Measurements from ENCODE around the gene ZNF74.

The ZNF74 gene

DNA sequence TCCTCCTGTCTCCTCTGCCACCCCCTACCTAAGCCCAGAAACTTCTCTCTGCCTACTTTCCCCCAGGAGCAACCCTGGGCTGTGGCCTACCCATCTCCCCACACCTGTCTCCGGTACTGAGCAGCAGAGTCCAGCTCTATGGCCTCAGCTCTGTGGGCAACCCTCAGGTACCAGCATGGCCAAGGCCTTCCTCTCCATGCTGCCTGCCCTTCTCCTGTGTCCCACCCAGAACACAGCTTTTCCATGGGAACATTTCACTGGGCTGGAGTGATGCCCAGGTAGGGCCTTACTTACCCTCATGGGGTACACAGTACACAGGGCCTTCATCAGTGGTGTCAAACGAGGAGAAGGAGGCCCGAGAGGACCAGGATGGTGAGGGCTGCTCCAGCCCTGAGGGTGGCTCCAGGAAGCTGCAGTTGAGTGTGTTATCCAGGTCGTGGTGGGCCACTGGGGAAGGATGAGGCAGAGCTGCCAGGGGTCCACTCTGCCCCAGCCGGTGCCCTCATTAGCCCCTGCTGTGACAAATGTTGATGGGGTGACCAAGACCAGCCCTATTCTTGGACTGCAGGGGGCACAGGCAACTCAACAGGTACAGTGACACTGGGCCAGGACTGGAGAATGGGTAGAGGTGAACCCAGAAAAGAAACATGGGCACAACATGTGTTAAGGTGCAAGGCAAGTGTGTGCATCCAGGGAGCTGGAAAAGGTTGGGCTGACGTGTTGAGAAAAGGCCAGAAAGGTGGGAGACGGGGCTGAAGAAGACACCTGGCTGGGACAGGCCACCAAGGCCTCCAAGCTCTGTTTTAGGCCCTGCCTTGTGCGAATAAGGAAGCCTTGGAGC, 33.4 kb downstream of the ZNF74 start:
- Histone ChIP-seq H3K9ac (no peak overlapping the region), H3K4me2 (no peak overlapping the region), H3K4me3 (no peak overlapping the region), H3K27ac (no peak overlapping the region), H4K20me1 (peaks cover 0 to 35% (median 14%) of the 10 kb centered on the region in 11 experiments; a peak in 15 of 22 replicates), H3K4me1 (peaks cover 50 to 66% (median 60%) of the 10 kb centered on the region in 10 experiments), H3K36me3 (no peaks in the 10 kb centered on the region), H3K27me3 (peaks cover 78 to 88% (median 82%) of the 10 kb centered on the region in 11 experiments), H3K9me3 (replicated peaks in 1 of 11) (peaks cover 0 to 16% (median 0%) of the 10 kb centered on the region in 11 experiments; a peak in 3 of 22 replicates)
- TF ChIP-seq Cebpa-rat (IDR thresholded peaks at IDR 0.05): no peak

DNA sequence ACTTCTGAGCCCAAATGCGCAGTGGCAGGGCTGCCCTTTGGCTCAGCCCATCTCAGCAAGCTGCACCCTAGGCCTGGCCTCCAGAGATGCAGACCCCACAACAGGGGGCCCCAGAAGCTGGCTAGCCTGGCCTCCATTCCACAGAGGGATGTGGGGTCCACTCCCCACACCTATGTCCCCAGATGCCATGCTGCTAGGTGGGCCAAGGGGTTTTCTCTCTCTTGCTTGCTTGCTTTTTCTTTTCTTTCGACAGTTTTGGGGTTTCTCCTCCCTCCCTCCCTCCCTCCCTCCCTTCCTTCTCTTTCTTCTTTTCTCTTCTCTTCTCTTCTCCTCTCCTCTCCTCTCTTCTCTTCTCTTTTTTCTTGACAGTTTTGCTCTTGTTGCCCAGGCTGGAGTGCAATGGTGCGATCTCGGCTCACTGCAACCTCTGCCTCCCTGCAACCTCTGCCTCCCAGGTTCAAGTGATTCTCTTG, 34.0 kb downstream of the ZNF74 start:
- Histone ChIP-seq H3K36me3 (no peaks in the 10 kb centered on the region), H4K20me1 (peaks cover 0 to 38% (median 14%) of the 10 kb centered on the region in 11 experiments; a peak in 15 of 22 replicates), H3K9me3 (replicated peaks in 1 of 11) (peaks cover 0 to 16% (median 0%) of the 10 kb centered on the region in 11 experiments; a peak in 3 of 22 replicates), H3K4me3 (no peak overlapping the region), H3K4me2 (no peak overlapping the region), H3K27me3 (peaks cover 84 to 95% (median 88%) of the 10 kb centered on the region in 11 experiments), H3K27ac (no peak overlapping the region), H3K9ac (no peak overlapping the region), H3K4me1 (peaks cover 43 to 65% (median 57%) of the 10 kb centered on the region in 10 experiments)
- TF ChIP-seq Cebpa-rat (IDR thresholded peaks at IDR 0.05): no peak

DNA sequence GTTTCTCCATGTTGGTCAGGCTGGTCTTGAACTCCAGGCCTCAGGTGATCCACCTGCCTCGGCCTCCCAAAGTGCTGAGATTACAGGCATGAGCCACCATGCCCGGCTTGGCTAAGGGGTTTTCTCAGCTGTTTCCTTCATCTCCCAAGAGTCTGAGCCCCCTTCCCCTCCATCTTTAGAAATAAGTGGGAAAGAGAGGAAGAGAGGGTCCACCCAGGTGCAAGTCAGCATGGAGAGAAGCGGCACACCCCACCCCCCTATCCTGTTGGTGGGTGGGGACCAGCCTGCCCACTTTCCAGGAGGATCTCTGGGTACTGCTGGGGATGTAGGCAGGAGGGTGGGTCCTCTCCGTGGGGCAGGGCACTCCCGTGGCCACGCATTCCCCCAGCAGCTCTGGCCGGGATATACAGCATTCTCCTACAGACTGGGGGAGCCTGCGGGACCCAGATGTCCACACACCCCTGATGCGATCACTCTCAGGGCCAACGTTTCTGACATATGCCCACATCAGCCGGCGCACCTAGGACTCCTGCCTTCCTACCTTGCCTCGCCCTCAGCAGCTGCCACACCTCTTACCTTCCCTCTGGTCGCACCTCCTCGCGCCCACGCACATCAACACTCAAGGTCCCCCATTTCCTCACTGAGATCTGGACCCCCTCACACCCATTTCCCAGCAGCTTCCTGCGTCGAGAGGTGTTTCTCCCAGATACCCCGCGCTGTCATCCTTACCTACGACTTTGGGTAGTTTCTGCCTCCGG, 34.7 kb downstream of the ZNF74 start:
- peak overlapping the region in 2 of 11 experiments; percentile 51 to 56; a peak in 4 of 22 replicates for H3K9ac ChIP-seq
- peaks cover 0 to 16% (median 0%) of the 10 kb centered on the region in 11 experiments; a peak in 3 of 22 replicates for H3K9me3 ChIP-seq (replicated peaks in 1 of 11)
- H3K36me3 ChIP-seq: no peaks in the 10 kb centered on the region
- H3K27ac ChIP-seq: no peak overlapping the region
- no peak for TF ChIP-seq Cebpa-rat (IDR thresholded peaks at IDR 0.05)
- peak overlapping the region; percentile 49 to 74 (median 61); a peak in 16 of 20 replicates for H3K4me3 ChIP-seq
- peaks cover 91 to 98% (median 95%) of the 10 kb centered on the region in 11 experiments for H3K27me3 ChIP-seq
- peak overlapping the region; percentile 84 to 98 (median 96) for H3K4me2 ChIP-seq
- peaks cover 0 to 45% (median 14%) of the 10 kb centered on the region in 11 experiments; a peak in 15 of 22 replicates for H4K20me1 ChIP-seq
- H3K4me1 ChIP-seq: peaks cover 36 to 58% (median 50%) of the 10 kb centered on the region in 10 experiments

GRCh38 chr22:20429254-20430100, 35.5 kb downstream of the ZNF74 start:
- H3K9me3 ChIP-seq (replicated peaks in 1 of 11): peaks cover 0 to 16% (median 0%) of the 10 kb centered on the region in 11 experiments; a peak in 3 of 22 replicates
- H3K27me3 ChIP-seq: peaks cover 95 to 98% (median 96%) of the 10 kb centered on the region in 11 experiments
- TF ChIP-seq Cebpa-rat (IDR thresholded peaks at IDR 0.05): peak in 8 of 11 experiments; percentile 48 to 89 (median 69); a peak in 13 of 22 replicates
- peaks cover 28 to 50% (median 42%) of the 10 kb centered on the region in 10 experiments for H3K4me1 ChIP-seq
- H3K9ac ChIP-seq: peak overlapping the region in 9 of 11 experiments; percentile 26 to 72 (median 63); a peak in 16 of 22 replicates
- H4K20me1 ChIP-seq: peaks cover 0 to 53% (median 18%) of the 10 kb centered on the region in 11 experiments; a peak in 16 of 22 replicates
- H3K36me3 ChIP-seq: no peaks in the 10 kb centered on the region
- H3K27ac ChIP-seq: 0 out of 22 replicates have a peak overlapping the region, but pooled peaks of 1 of the 11 experiments have one; percentile 35
- H3K4me2 ChIP-seq: peak overlapping the region; percentile 84 to 98 (median 96)
- H3K4me3 ChIP-seq: peak overlapping the region; percentile 49 to 74 (median 61)

GRCh38 chr22:20430101-20430719, 36.3 kb downstream of the ZNF74 start:
- Histone ChIP-seq H3K4me1 (peaks cover 25 to 43% (median 38%) of the 10 kb centered on the region in 10 experiments; a peak in 19 of 20 replicates), H3K4me3 (peak overlapping the region; percentile 49 to 74 (median 61); a peak in 18 of 20 replicates), H3K36me3 (no peaks in the 10 kb centered on the region), H3K27me3 (peaks cover 95 to 98% (median 96%) of the 10 kb centered on the region in 11 experiments), H4K20me1 (peaks cover 0 to 60% (median 21%) of the 10 kb centered on the region in 11 experiments; a peak in 17 of 22 replicates), H3K27ac (no peak overlapping the region), H3K9ac (peak overlapping the region in 4 of 11 experiments; percentile 63 to 66 (median 65); a peak in 3 of 22 replicates), H3K4me2 (peak overlapping the region; percentile 84 to 98 (median 96)), H3K9me3 (replicated peaks in 1 of 11) (peaks cover 0 to 9% (median 0%) of the 10 kb centered on the region in 11 experiments; a peak in 3 of 22 replicates)
- TF ChIP-seq Cebpa-rat (IDR thresholded peaks at IDR 0.05): no peak; a peak in 2 of 22 replicates

DNA sequence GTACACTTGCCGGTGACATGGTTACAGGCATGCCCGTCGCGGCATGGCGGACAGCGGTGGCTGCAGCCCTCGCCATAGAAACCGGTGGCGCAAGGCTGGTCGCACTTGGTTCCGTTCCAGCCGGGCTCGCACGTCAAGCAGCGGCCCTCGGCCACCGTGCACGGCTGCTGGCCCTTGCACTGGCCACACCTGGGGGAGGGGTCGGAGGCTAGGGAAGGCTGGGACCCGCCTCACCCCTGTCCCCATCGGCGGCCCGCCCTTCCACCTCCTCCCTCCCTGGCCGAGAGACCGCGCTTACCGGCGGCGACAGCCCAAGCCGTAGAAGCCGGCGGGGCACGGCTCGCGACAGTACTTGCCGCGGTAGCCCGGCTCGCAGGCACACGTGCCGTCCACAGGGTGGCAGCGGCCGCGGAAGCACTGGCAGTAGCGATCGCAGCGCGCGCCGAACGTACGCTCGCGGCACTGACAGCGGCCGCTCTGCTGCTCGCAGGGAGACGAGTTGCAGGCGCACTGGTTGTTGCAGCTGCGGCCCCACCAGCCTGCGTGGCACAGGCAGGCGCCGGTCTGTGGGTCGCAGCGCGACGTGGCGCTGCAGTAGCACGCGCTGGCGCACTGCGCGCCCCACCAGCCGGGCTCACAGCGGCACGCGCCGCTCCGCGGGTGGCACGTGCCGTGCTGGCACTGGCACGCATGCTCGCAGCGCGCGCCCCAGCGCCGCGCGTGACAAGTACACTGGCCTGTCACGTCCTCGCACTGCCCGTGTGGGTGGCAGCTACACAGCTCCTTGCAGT, 37.0 kb downstream of the ZNF74 start:
- Histone ChIP-seq H3K27ac (no peak overlapping the region), H3K9me3 (replicated peaks in 1 of 11) (0 out of 22 replicates have a peak, but pooled peaks cover 0 to 6% (median 0%) of the 10 kb centered on the region in 11 experiments), H3K9ac (no peak overlapping the region), H3K4me3 (peak overlapping the region in 8 of 10 experiments; percentile 9 to 74 (median 33); a peak in 9 of 20 replicates), H3K36me3 (no peaks in the 10 kb centered on the region), H4K20me1 (peaks cover 3 to 67% (median 28%) of the 10 kb centered on the region in 11 experiments; a peak in 19 of 22 replicates), H3K27me3 (peaks cover 95 to 98% (median 96%) of the 10 kb centered on the region in 11 experiments), H3K4me1 (peaks cover 25 to 44% (median 39%) of the 10 kb centered on the region in 10 experiments; a peak in 19 of 20 replicates), H3K4me2 (peak overlapping the region; percentile 58 to 98 (median 94))
- TF ChIP-seq Cebpa-rat (IDR thresholded peaks at IDR 0.05): no peak

All from BLaER1 treated with 17β-estradiol and CSF1 and Interleukin-3, amounts not matched to agents 10 nM and 100 nM (cell line).